Femur (tissue), 1 donor: ENCODE data around the gene MAPK14.
A peak's percentile ranks its signal among the peaks of the same experiment; 100 is the strongest.
"Not testable (repeated sequence)": the region's sequence is repeated elsewhere in the genome, so short reads cannot be mapped to it uniquely, and the experiment has no call there.

Experiments used
- DNase-seq: peaks from one replicate; pipeline ENCODE4 v3.0.0-alpha.2; 2017

Gene MAPK14

GRCh38 chr6:36027501-36028087, at the start of gene MAPK14:
Gene MAPK14, plus strand, starts transcription at chr6:36027808. Its CDS starts 350 bp downstream, at chr6:36028158.
- DNase-seq: peak; percentile 99

GRCh38 chr6:35980126-35980525, 47.5 kb upstream of the MAPK14 start:
- DNase-seq: not testable (repeated sequence)

- DNase-seq: no peak
Measured at GRCh38 chr6:35980991-35981645, 46.5 kb upstream of the MAPK14 start.

GRCh38 chr6:35984701-35985100, 42.9 kb upstream of the MAPK14 start:
- DNase-seq: no peak

GRCh38 chr6:35988047-35988446, 39.6 kb upstream of the MAPK14 start:
- DNase-seq: not testable (repeated sequence)

- no peak for DNase-seq
Measured at GRCh38 chr6:35993150-35993549, 34.5 kb upstream of the MAPK14 start.

- DNase-seq: no peak
Measured at GRCh38 chr6:36000451-36000850, 27.2 kb upstream of the MAPK14 start.

GRCh38 chr6:36015666-36016065, 11.9 kb upstream of the MAPK14 start:
- no peak for DNase-seq

GRCh38 chr6:36018339-36018738, 9.3 kb upstream of the MAPK14 start:
- no peak for DNase-seq

- no peak for DNase-seq
Measured at GRCh38 chr6:36019167-36019566, 8.4 kb upstream of the MAPK14 start.

GRCh38 chr6:36020154-36020553, 7.5 kb upstream of the MAPK14 start:
- DNase-seq: no peak

- no peak for DNase-seq
Measured at GRCh38 chr6:36023996-36024795, 3.4 kb upstream of the MAPK14 start, which contains the start of gene SLC26A8. Gene SLC26A8, minus strand, starts transcription at chr6:36024641. Its CDS starts 4,934 bp downstream, at chr6:36019707.

- no peak for DNase-seq
Measured at GRCh38 chr6:36025260-36025931, 2.2 kb upstream of the MAPK14 start.

GRCh38 chr6:36025932-36026327, 1.7 kb upstream of the MAPK14 start:
- no peak for DNase-seq

GRCh38 chr6:36028088-36028876, 674 bp downstream of the MAPK14 start:
- peak; percentile 43 for DNase-seq

GRCh38 chr6:36028877-36029324, 1.3 kb downstream of the MAPK14 start:
- DNase-seq: peak; percentile 64

GRCh38 chr6:36029464-36029863, 1.9 kb downstream of the MAPK14 start:
- DNase-seq: no peak

GRCh38 chr6:36032261-36032660, 4.7 kb downstream of the MAPK14 start:
- no peak for DNase-seq

GRCh38 chr6:36033144-36033543, 5.5 kb downstream of the MAPK14 start:
- not testable (repeated sequence) for DNase-seq

- DNase-seq: no peak
Measured at GRCh38 chr6:36033935-36034334, 6.3 kb downstream of the MAPK14 start.

- no peak for DNase-seq
Measured at GRCh38 chr6:36034441-36034840, 6.8 kb downstream of the MAPK14 start.

GRCh38 chr6:36035225-36035624, 7.6 kb downstream of the MAPK14 start:
- DNase-seq: no peak
